Measurements from ENCODE around the gene IL18BP.

- TF ChIP-seq, protein P1, sequence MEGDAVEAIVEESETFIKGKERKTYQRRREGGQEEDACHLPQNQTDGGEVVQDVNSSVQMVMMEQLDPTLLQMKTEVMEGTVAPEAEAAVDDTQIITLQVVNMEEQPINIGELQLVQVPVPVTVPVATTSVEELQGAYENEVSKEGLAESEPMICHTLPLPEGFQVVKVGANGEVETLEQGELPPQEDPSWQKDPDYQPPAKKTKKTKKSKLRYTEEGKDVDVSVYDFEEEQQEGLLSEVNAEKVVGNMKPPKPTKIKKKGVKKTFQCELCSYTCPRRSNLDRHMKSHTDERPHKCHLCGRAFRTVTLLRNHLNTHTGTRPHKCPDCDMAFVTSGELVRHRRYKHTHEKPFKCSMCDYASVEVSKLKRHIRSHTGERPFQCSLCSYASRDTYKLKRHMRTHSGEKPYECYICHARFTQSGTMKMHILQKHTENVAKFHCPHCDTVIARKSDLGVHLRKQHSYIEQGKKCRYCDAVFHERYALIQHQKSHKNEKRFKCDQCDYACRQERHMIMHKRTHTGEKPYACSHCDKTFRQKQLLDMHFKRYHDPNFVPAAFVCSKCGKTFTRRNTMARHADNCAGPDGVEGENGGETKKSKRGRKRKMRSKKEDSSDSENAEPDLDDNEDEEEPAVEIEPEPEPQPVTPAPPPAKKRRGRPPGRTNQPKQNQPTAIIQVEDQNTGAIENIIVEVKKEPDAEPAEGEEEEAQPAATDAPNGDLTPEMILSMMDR (conservative IDR thresholded peaks at IDR 0.05 in 1 of 2, IDR thresholded peaks at IDR 0.05 in 1 of 2; ENCODE audit: extremely low read depth in 1 of 2, insufficient read depth in 1 of 2, low read depth in 1 of 2, low read length in 2 of 2) = no peak
- no peak for TF ChIP-seq EZH2 (IDR thresholded peaks at IDR 0.05; ENCODE audit: borderline replicate concordance, low read length)
These were observed 6.0 kb downstream of the IL18BP start for GRCh38 chr11:72004515-72005346.

Data from mammary epithelial cell (primary cell).